ENCODE measurements around the gene GNPAT. TPM values are rescaled to one million over a fixed set of nuclear protein-coding genes. Genes with fewer than 3 reads are reported as not detected.

Gene GNPAT
- 40.0 and 52.5 TPM in 2 replicates for total RNA-seq

DNA sequence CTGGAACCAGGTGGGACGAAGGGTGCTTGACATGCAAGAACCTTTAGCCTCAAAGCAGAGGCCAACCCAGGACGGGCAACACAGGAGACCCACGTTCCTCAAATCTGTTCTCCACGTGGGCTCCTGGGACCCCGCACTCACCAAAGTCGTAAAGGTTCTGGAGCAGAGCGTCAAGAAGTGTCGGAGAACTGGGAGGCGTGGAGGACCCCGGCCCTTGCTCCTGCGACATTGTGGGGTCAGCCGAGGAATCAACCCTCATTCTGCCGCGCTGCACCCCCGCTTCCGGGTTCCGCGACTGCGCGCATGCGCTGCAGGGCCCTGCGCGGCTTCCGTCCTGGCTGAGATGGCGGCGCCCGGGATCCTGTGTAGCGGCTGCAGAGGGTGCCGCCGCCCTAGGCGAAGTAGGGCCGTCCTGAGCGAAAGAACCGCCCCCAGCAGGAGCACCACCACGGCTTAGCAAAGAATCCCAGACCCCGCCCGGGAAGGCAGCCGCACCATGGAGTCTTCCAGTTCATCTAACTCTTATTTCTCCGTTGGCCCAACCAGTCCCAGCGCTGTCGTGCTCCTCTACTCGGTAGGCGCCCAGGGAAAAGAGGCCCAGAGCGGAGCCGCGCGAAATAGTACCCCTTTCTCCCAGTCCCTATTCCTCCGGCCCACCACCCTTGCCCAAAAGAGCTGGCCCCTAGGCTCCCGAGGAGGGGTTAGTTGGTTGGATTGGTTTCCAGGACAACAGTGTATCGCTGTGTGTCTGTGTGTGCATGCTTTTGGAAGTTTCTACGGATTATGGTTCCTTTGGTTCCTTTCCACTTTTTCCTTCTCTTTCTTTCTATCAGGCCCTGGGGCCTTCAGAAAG, at the start of gene GNPAT:
GNPAT (plus strand) TSS at position 330 of the 853 bp plus-strand sequence; CDS start at position 497, 167 bp downstream.

Other genes with a start within 250 kb of the GNPAT start
- 18.3 and 25.9 TPM in 2 replicates for gene FAM89A, start 201.0 kb upstream of the GNPAT start, total RNA-seq
- not detected in 2 replicates for gene TRIM67, start 79.2 kb upstream of the GNPAT start, total RNA-seq
- gene EXOC8, start 96.6 kb downstream of the GNPAT start, total RNA-seq = 15.4 and 27.9 TPM in 2 replicates
- gene SPRTN, start 97.1 kb downstream of the GNPAT start, total RNA-seq = 14.1 and 22.3 TPM in 2 replicates
- 116 and 138 TPM in 2 replicates for gene EGLN1, start 181.1 kb downstream of the GNPAT start, total RNA-seq

All from bladder microvascular endothelial cell (primary cell).